ENCODE measurements around the gene C12orf76. TPM values are rescaled to one million over a fixed set of nuclear protein-coding genes. Genes with fewer than 3 reads are reported as not detected.
"Not testable (repeated sequence)": the region's sequence is repeated elsewhere in the genome, so short reads cannot be mapped to it uniquely, and the experiment has no call there.

The C12orf76 gene
- total RNA-seq, 2 donors from 2014 or later: 20.4 to 26.1 TPM

DNA sequence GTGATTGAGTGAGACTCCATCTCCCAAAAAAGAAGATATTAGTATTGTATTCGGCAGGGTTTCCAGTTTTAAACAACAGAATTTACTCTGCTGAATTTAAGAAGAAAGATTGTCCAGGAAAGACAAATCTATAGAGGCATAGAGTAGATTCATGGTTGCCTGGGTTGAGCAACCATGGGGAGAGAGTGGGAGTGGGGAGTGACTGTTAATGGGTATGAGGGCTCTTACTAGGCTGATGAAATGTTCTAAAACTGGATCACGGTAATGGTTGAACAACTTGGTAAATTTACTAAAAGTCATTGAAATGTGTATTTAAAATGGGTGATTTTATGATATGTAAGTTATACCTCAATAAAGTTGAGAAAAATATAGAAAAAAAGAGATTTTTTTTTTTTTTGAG, 13.9 kb upstream of the C12orf76 start:
- Histone ChIP-seq H3K27me3 (replicated peaks; ENCODE audit: insufficient read depth) (no peaks in the 10 kb centered on the region), H3K4me3 (no peak overlapping the region), H3K27ac (no peak overlapping the region), H3K9me3 (no peaks in the 10 kb centered on the region), H3K4me1 (replicated peaks) (no peaks in the 10 kb centered on the region), H3K36me3 (no peaks in the 10 kb centered on the region)
- intact Hi-C loops (cut with DNase I): no loop called here
- TF ChIP-seq POLR2AphosphoS5 (IDR thresholded peaks at IDR 0.05) (no peak), POLR2A (IDR thresholded peaks at IDR 0.05) (no peak)
- TF ChIP-seq, protein P1, sequence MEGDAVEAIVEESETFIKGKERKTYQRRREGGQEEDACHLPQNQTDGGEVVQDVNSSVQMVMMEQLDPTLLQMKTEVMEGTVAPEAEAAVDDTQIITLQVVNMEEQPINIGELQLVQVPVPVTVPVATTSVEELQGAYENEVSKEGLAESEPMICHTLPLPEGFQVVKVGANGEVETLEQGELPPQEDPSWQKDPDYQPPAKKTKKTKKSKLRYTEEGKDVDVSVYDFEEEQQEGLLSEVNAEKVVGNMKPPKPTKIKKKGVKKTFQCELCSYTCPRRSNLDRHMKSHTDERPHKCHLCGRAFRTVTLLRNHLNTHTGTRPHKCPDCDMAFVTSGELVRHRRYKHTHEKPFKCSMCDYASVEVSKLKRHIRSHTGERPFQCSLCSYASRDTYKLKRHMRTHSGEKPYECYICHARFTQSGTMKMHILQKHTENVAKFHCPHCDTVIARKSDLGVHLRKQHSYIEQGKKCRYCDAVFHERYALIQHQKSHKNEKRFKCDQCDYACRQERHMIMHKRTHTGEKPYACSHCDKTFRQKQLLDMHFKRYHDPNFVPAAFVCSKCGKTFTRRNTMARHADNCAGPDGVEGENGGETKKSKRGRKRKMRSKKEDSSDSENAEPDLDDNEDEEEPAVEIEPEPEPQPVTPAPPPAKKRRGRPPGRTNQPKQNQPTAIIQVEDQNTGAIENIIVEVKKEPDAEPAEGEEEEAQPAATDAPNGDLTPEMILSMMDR (IDR thresholded peaks at IDR 0.05): no peak
- no peak for DNase-seq (ENCODE audit: low spot score)
- 90% methylated on average over 2 of the region's 2 CpGs for WGBS

DNA sequence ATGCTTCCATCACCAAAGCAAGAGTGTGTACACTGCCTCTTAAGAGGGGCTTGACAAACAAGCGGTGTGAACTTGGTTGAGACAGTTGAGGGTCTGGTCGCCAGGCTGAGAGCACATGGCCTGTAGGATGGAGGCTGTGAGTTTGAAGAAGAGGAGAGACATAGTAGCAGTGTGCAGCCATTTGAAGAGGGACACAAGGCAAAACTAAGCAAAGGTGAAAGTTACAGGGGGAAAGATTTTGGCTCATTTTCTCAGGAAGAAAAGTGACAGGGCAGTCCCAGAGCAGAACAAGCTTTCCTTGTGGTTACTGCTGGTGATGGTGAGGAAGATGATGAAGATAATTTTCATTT, 11.3 kb upstream of the C12orf76 start:
- WGBS: 91% methylated on average over 2 of the region's 2 CpGs
- no peak for DNase-seq (ENCODE audit: low spot score)
- Histone ChIP-seq H3K9me3 (no peaks in the 10 kb centered on the region), H3K4me1 (replicated peaks) (no peaks in the 10 kb centered on the region), H3K36me3 (no peaks in the 10 kb centered on the region), H3K27ac (no peak overlapping the region), H3K27me3 (replicated peaks; ENCODE audit: insufficient read depth) (no peaks in the 10 kb centered on the region), H3K4me3 (no peak overlapping the region)
- TF ChIP-seq, protein P1 (IDR thresholded peaks at IDR 0.05): no peak
- TF ChIP-seq POLR2AphosphoS5 (IDR thresholded peaks at IDR 0.05): no peak
- no peak for TF ChIP-seq POLR2A (IDR thresholded peaks at IDR 0.05)
- intact Hi-C loops (cut with DNase I): no loop called here

DNA sequence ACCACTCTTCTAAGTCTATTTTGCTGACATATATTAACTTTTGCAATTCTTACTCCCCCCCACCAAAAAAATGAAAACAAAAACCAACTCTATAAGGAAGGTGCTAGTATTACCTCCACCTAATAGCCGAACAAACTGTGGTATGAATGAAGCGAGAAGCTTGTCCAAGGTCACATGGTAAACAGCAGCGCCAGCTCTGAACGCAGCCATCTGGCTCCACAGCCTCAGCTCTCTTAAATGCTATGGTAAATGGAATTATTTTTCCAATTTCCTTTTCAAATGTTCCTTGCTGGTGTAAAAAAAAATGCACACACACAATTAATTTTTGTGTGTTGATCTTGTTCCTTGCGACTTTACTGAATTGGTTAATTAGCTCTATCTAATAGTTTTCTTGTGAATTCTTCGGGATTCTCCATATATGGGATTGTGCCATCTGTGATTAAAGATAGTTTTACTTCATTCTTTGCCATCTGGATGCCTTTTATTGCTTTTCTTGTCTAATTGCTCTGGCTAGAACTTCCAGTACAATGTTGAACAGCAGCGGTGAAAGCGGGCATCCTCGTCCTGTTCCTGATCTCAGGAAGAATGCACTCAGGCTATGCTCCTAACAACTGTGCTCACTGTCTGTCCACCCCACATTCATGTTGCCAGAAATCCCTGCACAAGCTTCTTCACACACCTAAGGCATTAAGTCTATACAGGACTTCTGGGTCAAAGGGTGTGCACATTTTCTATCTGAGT, 10.7 kb upstream of the C12orf76 start:
- Histone ChIP-seq H3K27me3 (replicated peaks; ENCODE audit: insufficient read depth) (no peaks in the 10 kb centered on the region), H3K9me3 (no peaks in the 10 kb centered on the region), H3K27ac (no peak overlapping the region), H3K4me1 (replicated peaks) (no peaks in the 10 kb centered on the region), H3K36me3 (no peaks in the 10 kb centered on the region), H3K4me3 (no peak overlapping the region)
- no peak for TF ChIP-seq POLR2AphosphoS5 (IDR thresholded peaks at IDR 0.05)
- TF ChIP-seq, protein P1 (IDR thresholded peaks at IDR 0.05): no peak
- TF ChIP-seq POLR2A (IDR thresholded peaks at IDR 0.05): no peak
- intact Hi-C loops (cut with DNase I): no loop called here
- WGBS: 85% methylated on average over 9 of the region's 9 CpGs
- DNase-seq (ENCODE audit: low spot score): no peak

DNA sequence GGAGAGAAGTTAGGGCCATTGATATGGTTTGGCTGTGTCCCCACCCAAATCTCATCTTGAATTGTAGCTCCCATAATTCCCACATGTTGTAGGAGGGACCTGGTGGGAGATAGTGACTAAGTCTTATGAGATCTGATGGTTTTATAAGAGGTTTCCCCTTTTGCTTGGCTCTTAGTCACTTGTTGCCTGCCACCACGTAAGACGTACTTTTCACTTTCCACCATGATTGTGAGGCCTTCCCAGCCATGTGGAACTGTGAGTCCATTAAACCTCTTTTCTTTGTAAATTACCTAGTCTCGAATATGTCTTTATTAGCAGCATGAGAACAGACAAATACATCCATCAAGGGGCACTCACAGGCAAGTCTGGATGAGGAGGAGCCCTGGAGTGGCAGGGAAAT, 8.3 kb upstream of the C12orf76 start:
- H3K4me3 ChIP-seq; H3K36me3 ChIP-seq; intact Hi-C loops (cut with DNase I); H3K27me3 ChIP-seq (replicated peaks; ENCODE audit: insufficient read depth); H3K4me1 ChIP-seq (replicated peaks); H3K27ac ChIP-seq; H3K9me3 ChIP-seq; DNase-seq (ENCODE audit: low spot score): not testable (repeated sequence)
- WGBS: 82% methylated on average over 3 of the region's 3 CpGs

DNA sequence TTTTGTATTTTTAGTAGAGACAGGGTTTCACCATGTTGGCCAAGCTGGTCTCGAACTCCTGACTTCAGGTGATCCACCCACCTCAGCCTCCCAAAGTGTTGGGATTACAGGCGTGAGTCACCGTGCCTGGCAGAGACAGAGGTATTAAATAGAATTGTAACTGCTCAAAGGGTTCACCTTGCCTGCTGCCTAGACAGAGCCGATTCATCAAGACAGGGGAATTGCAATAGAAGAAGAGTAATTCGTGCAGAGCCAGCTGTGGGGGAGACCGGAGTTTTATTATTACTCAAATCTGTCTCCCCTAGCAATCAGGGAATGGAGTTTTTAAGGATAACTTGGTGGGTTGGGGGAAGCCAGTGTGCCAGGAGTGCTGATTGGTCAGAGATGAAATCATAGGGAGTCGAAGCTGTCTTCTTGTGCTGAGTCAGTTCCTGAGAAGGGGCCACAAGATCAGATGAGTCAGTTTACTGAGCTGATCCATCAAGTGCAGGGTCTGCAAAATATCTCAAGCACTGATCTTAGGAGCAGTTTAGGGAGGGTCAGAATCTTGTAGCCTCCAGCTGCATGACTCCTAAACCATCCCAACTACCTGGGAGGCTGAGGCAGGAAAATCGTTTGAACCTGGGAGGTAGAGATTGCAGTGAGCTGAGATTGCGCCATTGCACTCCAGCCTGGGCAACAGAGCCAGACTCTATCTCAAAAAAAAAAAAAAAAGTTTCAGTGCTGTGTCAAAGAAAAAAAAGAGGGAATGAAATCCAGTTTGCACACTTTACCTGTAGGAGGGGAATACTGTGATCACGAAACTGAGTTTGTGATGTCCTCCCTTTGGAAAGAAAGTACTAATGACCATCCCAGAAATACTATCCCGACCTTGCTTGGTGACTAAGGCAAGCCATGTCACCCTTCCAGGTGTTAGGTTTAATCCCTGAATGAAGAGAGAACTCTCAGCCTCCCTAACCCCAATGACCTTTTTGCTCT, 7.3 kb upstream of the C12orf76 start:
- 60% methylated on average over 11 of the region's 11 CpGs for WGBS
- DNase-seq (ENCODE audit: low spot score): not testable (repeated sequence)

More for the DNA sequence above, 7.3 kb upstream of the C12orf76 start:
- H3K9me3 ChIP-seq; H3K36me3 ChIP-seq; H3K4me3 ChIP-seq; H3K4me1 ChIP-seq (replicated peaks); H3K27ac ChIP-seq; intact Hi-C loops (cut with DNase I); H3K27me3 ChIP-seq (replicated peaks; ENCODE audit: insufficient read depth): not testable (repeated sequence)
